Measurements from ENCODE around the gene RGSL1. TPM values are rescaled to one million over a fixed set of nuclear protein-coding genes. Genes with fewer than 3 reads are reported as not detected.

RGSL1 gene
- total RNA-seq, 4 donors from 2014 or later, result 3.6 TPM; not detected in 3

DNA sequence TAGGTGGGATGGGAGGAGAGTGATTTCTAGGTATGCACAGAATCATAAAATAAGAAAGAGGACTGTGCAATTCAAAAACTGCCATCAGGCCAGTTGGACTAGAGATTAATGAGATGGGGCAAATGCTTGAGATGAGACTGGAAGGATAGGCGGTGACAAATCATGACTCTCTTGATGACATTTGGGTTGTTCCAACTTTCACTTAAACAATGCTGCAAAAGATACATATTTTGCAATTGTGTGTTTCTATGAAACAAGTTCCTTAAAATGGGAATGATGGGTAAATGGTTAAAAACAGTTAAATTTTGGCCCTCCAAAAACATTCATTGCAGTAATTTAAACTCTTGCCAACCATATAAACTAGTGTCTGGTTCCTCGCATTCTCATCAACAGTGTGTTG is 84.0 kb downstream of the RGSL1 start:
- TF ChIP-seq, protein P1, sequence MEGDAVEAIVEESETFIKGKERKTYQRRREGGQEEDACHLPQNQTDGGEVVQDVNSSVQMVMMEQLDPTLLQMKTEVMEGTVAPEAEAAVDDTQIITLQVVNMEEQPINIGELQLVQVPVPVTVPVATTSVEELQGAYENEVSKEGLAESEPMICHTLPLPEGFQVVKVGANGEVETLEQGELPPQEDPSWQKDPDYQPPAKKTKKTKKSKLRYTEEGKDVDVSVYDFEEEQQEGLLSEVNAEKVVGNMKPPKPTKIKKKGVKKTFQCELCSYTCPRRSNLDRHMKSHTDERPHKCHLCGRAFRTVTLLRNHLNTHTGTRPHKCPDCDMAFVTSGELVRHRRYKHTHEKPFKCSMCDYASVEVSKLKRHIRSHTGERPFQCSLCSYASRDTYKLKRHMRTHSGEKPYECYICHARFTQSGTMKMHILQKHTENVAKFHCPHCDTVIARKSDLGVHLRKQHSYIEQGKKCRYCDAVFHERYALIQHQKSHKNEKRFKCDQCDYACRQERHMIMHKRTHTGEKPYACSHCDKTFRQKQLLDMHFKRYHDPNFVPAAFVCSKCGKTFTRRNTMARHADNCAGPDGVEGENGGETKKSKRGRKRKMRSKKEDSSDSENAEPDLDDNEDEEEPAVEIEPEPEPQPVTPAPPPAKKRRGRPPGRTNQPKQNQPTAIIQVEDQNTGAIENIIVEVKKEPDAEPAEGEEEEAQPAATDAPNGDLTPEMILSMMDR (IDR thresholded peaks at IDR 0.05; ENCODE audit: low read depth), result no peak

DNA sequence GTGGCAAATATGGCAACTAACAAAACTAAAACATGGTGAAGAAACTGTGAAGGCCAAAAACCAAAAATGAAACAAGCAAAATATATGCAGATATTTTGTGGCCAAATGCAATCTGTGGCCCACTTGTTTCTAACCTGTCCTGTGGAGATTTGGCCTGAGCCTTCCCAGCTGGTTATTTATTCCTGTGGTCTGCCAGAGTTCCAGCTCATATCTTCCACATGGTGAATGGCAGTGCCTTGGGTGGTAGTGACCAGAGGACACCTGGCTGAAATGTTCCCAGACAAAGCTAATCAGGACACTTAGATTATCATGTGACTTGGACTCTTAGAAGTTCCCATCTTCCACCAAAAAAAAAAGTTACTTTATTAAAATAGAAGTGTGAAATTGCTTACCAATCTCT is 99.4 kb downstream of the RGSL1 start:
- TF ChIP-seq, protein P1 (IDR thresholded peaks at IDR 0.05; ENCODE audit: low read depth), result no peak

DNA sequence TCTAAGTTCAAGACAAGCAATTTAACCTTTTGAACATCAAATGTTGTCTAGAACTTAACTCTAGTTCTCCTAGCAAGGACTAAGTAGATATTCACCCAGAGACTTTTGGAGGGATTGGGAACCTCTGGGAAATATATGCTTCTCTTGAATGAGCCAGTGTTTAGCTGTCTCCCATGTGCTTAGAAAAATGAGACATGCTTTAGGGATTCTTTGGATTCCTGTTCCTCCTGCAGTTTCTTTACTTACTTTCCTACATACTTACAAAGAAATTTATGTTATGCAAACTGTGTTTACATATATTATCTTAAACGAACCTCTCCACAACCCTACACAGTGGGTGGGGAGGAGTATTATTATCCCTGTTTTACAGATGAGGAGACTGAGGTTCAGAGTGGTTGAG is 99.9 kb downstream of the RGSL1 start:
- TF ChIP-seq, protein P1 (IDR thresholded peaks at IDR 0.05; ENCODE audit: low read depth), result no peak

DNA sequence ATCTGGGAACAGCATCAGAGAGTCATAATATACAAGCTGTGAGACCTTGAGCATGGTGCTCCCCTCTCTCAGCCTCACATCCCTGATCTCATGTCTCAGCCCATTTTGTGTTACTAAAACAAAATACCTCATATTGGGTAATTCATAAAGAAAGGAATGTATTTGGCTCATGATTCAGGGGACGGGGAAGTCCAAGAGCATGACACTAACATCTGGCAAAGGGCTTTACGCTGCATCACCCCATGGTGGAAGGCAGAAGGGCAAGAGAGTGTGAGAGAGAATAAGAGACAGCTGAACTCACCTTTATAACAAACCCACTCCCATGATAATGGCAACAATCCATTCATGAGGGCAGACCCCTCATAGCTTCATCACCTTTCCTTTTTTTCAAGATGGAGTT is 102.6 kb downstream of the RGSL1 start:
- TF ChIP-seq, protein P1 (IDR thresholded peaks at IDR 0.05; ENCODE audit: low read depth), result no peak

DNA sequence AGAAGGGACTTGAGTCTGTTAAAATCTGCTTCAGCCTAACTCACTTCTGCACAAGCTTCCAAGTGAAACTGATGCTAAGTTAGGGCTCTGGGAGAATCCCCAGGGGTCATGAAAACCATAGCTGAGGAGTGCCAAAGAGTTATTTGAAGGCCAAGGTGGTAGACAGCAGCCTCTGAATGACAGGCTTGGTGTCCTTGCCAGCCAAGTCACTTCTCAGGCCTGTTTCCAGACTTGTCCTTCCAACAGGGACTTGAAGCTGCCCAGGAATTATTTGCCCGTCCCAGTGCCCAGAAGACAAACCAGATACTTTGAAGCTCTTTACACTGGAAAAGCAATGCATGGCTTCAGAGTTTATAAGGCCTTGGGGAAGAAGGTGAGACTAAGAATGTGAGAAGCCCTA is 105.5 kb downstream of the RGSL1 start:
- TF ChIP-seq, protein P1 (IDR thresholded peaks at IDR 0.05; ENCODE audit: low read depth), result no peak

DNA sequence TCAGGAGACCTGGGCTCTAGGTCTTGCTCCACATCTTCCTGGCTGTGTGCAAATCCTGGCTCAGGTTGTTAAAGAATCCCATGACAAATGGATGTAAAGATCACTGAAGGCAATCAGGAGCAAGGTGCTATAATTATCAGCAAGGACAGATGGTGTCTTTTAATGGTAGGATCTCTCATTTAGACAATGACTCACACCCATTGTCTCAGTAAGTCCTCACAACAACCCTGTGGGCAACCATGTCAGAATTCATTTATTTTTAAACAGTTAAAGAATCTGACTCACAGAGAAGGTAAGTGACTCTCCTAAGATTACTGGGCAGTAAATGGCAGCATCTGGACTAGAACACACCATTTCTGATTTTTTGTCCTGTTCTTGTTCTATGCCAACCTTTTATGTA is 106.3 kb downstream of the RGSL1 start:
- TF ChIP-seq, protein P1 (IDR thresholded peaks at IDR 0.05; ENCODE audit: low read depth), result no peak

DNA sequence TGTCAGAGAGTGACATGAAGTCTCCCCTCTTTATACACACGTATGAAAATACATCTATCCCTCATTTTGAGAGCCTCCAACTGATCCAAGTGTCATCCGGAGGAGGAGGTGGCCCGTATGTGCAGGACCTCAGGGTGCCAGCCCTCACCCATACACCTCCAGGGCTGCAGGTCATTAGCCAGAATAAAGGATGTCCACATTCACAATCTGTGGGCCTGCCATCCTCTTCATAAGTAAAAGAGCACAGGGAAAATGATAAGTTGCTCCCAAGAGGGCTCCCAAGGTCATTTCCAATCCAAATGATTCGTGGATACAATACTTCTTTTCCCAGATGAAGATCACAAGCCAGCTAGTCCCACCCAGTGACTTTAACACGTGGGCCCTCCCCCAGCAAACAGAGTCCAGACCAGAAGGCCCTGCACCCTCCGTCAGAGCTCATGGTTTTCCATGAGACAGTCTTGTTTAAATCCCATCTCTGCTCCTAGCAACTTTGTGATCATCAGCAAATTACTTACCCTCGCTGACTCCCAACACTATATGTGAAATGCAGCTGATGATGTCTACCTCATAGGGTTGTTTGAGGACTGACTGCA is 110.5 kb downstream of the RGSL1 start:
- TF ChIP-seq, protein P1 (IDR thresholded peaks at IDR 0.05; ENCODE audit: low read depth), result no peak

All from subcutaneous adipose tissue (tissue), 4 donors.